ENCODE data around the gene TMED6. TPM values are rescaled to one million over a fixed set of nuclear protein-coding genes. Genes with fewer than 3 reads are reported as not detected.

Gene TMED6
- total RNA-seq, 1 experiment from 2014 or later: 0.59 TPM

GRCh38 chr16:69350536-69351133 is 951 bp downstream of the TMED6 start:
- no peaks in the 10 kb centered on the region for H4K20me1 ChIP-seq (ENCODE audit: insufficient read depth)
- ChIA-PET CTCF (no interaction called here), POLR2A (ENCODE audit: unreplicated experiment) (interaction anchor here (0.6 kb wide), 1 partner anchor 30 kb away, joined by 9 read pairs; no protein-coding TSS in a partner anchor)
- no peak for DNase-seq
- H3F3A ChIP-seq (ENCODE audit: insufficient read depth, low read depth): peaks cover 4% of the 10 kb centered on the region; the same call in 1 of the 2 replicates
- H3K27me3 ChIP-seq (ENCODE audit: insufficient read depth, low read depth): no peaks in the 10 kb centered on the region
- no peaks in the 10 kb centered on the region for H3K4me1 ChIP-seq (replicated peaks; ENCODE audit: insufficient read depth)
- no peak overlapping the region for H3K4me2 ChIP-seq
- H2AFZ ChIP-seq: no peak overlapping the region
- TF ChIP-seq EZH2 (IDR thresholded peaks at IDR 0.05; ENCODE audit: low read depth): no peak
- TF ChIP-seq, protein P1, sequence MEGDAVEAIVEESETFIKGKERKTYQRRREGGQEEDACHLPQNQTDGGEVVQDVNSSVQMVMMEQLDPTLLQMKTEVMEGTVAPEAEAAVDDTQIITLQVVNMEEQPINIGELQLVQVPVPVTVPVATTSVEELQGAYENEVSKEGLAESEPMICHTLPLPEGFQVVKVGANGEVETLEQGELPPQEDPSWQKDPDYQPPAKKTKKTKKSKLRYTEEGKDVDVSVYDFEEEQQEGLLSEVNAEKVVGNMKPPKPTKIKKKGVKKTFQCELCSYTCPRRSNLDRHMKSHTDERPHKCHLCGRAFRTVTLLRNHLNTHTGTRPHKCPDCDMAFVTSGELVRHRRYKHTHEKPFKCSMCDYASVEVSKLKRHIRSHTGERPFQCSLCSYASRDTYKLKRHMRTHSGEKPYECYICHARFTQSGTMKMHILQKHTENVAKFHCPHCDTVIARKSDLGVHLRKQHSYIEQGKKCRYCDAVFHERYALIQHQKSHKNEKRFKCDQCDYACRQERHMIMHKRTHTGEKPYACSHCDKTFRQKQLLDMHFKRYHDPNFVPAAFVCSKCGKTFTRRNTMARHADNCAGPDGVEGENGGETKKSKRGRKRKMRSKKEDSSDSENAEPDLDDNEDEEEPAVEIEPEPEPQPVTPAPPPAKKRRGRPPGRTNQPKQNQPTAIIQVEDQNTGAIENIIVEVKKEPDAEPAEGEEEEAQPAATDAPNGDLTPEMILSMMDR (conservative IDR thresholded peaks at IDR 0.05): no peak
- H3K27ac ChIP-seq: no peak overlapping the region
- no peak overlapping the region for H3K4me3 ChIP-seq
- intact Hi-C loops (cut with micrococcal nuclease; ENCODE audit: unreplicated experiment): no loop called here
- BruUV-seq (replicated peaks): no TSS peak
- H3K9me3 ChIP-seq (ENCODE audit: insufficient read depth, low read depth): no peaks in the 10 kb centered on the region
- H3K79me2 ChIP-seq (ENCODE audit: low read depth): no peaks in the 10 kb centered on the region
- H3K9me2 ChIP-seq (ENCODE audit: insufficient read depth): no peaks in the 10 kb centered on the region
- peaks cover 5% of the 10 kb centered on the region for H3K36me3 ChIP-seq (ENCODE audit: low read depth)

DNA sequence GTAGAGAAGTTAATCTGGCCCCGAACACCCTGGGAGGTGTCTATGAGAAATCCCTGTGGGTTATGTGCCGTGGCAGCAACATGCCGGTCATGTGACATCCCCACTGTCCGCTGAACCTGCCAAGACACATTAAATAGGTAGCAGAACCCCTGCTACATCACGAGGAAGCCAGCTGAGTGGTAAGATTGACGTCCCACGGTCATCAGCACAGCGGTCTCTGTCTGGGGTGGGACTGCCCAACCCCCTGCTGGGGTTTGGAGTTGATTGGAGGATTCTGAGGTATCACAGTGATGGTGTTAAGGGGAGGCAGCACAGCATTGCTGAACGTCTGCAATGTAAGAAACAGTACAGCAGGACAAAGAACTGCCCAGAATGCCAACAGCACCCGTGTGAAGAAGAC is 2.0 kb downstream of the TMED6 start:
- no peak overlapping the region for H2AFZ ChIP-seq
- no peaks in the 10 kb centered on the region for H3K27me3 ChIP-seq (ENCODE audit: insufficient read depth, low read depth)
- ChIA-PET CTCF (no interaction called here), POLR2A (ENCODE audit: unreplicated experiment) (no interaction called here)
- H3K4me3 ChIP-seq: no peak overlapping the region
- no peak for TF ChIP-seq EZH2 (IDR thresholded peaks at IDR 0.05; ENCODE audit: low read depth)
- TF ChIP-seq, protein P1 (conservative IDR thresholded peaks at IDR 0.05): no peak
- H3K9me3 ChIP-seq (ENCODE audit: insufficient read depth, low read depth): no peaks in the 10 kb centered on the region
- H3K4me2 ChIP-seq: no peak overlapping the region
- no peaks in the 10 kb centered on the region for H3K4me1 ChIP-seq (replicated peaks; ENCODE audit: insufficient read depth)
- H3K27ac ChIP-seq: no peak overlapping the region
- DNase-seq: no peak
- no peaks in the 10 kb centered on the region for H3K36me3 ChIP-seq (ENCODE audit: low read depth)
- H4K20me1 ChIP-seq (ENCODE audit: insufficient read depth): no peaks in the 10 kb centered on the region
- H3K9me2 ChIP-seq (ENCODE audit: insufficient read depth): no peaks in the 10 kb centered on the region
- no TSS peak for BruUV-seq (replicated peaks)
- intact Hi-C loops (cut with micrococcal nuclease; ENCODE audit: unreplicated experiment): no loop called here
- H3K79me2 ChIP-seq (ENCODE audit: low read depth): no peaks in the 10 kb centered on the region
- peaks cover 6% of the 10 kb centered on the region; the same call in 1 of the 2 replicates for H3F3A ChIP-seq (ENCODE audit: insufficient read depth, low read depth)

DNA sequence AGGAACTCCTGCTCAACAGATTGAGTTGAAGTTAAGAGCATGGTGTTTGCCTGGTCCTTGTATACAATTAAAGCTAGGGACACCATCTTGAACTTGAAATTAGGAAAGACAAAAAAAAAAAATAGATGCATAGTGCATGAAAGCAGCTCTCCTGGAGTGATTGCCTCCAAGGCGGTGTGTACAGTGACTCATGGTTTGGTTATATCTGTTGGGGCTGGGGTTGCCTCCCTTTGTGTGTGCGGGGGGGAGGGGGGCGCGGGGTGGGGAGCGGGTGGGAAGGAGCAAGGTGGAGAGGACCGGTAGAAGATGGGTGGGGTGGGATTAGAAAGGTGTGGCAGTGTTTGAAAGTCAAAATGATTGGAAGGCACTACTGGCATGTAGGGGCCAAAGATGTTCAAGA is 3.4 kb downstream of the TMED6 start:
- intact Hi-C loops (cut with micrococcal nuclease; ENCODE audit: unreplicated experiment): no loop called here
- Histone ChIP-seq H3F3A (ENCODE audit: insufficient read depth, low read depth) (peaks cover 19% of the 10 kb centered on the region), H3K79me2 (ENCODE audit: low read depth) (no peaks in the 10 kb centered on the region), H3K4me1 (replicated peaks; ENCODE audit: insufficient read depth) (no peaks in the 10 kb centered on the region), H2AFZ (no peak overlapping the region), H3K27me3 (ENCODE audit: insufficient read depth, low read depth) (no peaks in the 10 kb centered on the region), H3K9me3 (ENCODE audit: insufficient read depth, low read depth) (no peaks in the 10 kb centered on the region), H3K36me3 (ENCODE audit: low read depth) (0 out of 2 replicates have a peak, but pooled peaks cover 2% of the 10 kb centered on the region), H3K9me2 (ENCODE audit: insufficient read depth) (no peaks in the 10 kb centered on the region), H3K4me2 (no peak overlapping the region), H3K4me3 (no peak overlapping the region), H4K20me1 (ENCODE audit: insufficient read depth) (no peaks in the 10 kb centered on the region), H3K27ac (no peak overlapping the region)
- DNase-seq: no peak
- BruUV-seq (replicated peaks): no TSS peak
- ChIA-PET POLR2A (ENCODE audit: unreplicated experiment) (interaction anchor here (0.7 kb wide), 1 partner anchor 162 kb away, joined by 4 read pairs; no protein-coding TSS in a partner anchor), CTCF (no interaction called here)
- TF ChIP-seq, protein P1 (conservative IDR thresholded peaks at IDR 0.05): no peak

Measured in PC-9 (cell line).